Astrocyte (in vitro differentiated cells and primary cell): ENCODE measurements around the gene RALB. TPM values are rescaled to one million over a fixed set of nuclear protein-coding genes. Genes with fewer than 3 reads are reported as not detected.

Experiments used
- DNase-seq: peaks from one replicate; pipeline ENCODE4 v3.0.0-alpha.2; 2010; ENCODE audit warnings: low read depth
- FAIRE-seq: peaks from 2 replicates; lab custom pipeline; 2011; peaks lifted over from hg19 to GRCh38; lab: Jason Lieb, UNC
- H2AFZ ChIP-seq: 2 replicates; pipeline ENCODE4 v1.6.0; 2012; ENCODE audit warnings: low read depth, low read length, inconsistent platforms
- H3K27ac ChIP-seq: 2 replicates; pipeline ENCODE4 v1.5.1; 2011; ENCODE audit warnings: low read depth, low read length, inconsistent platforms
- H3K27me3 ChIP-seq: 2 replicates; pipeline ENCODE4 v1.6.0; 2011; ENCODE audit warnings: low read length, inconsistent platforms; ENCODE audit not compliant: insufficient read depth
- H3K36me3 ChIP-seq: 2 replicates; pipeline ENCODE4 v1.5.1; 2011; ENCODE audit warnings: low read length, inconsistent platforms; ENCODE audit not compliant: insufficient read depth
- H3K4me1 ChIP-seq: 2 replicates; pipeline ENCODE4 v1.5.1; 2011; ENCODE audit warnings: low read length, inconsistent platforms; ENCODE audit not compliant: insufficient read depth
- H3K4me2 ChIP-seq: 2 replicates; pipeline ENCODE4 v1.6.0; 2012; ENCODE audit warnings: low read length, inconsistent platforms
- H3K4me3 ChIP-seq: 2 replicates; pipeline ENCODE4 v1.5.1; 2011; ENCODE audit warnings: low read depth, mild to moderate bottlenecking, low read length, inconsistent platforms; ENCODE audit not compliant: insufficient read depth
- H3K79me2 ChIP-seq: 2 replicates; pipeline ENCODE4 v1.6.0; 2012; ENCODE audit warnings: mild to moderate bottlenecking, low read length, inconsistent platforms; ENCODE audit not compliant: insufficient read depth
- H3K9ac ChIP-seq: 2 replicates; pipeline ENCODE4 v1.6.0; 2012; ENCODE audit warnings: mild to moderate bottlenecking, low read length, inconsistent platforms
- H3K9me3 ChIP-seq: 2 replicates; pipeline ENCODE4 v1.5.1; 2012; ENCODE audit warnings: low read depth, mild to moderate bottlenecking, low read length, inconsistent platforms; ENCODE audit not compliant: insufficient read depth
- H4K20me1 ChIP-seq: 2 replicates; pipeline ENCODE4 v1.6.0; 2012; ENCODE audit warnings: low read length, inconsistent platforms; ENCODE audit not compliant: insufficient read depth
- H3K27ac Mint-ChIP-seq: one replicate; pipeline ENCODE4 v1.8.0; 2021; ENCODE audit warnings: mild to moderate bottlenecking, mixed read lengths; ENCODE audit not compliant: unreplicated experiment
- H3K27me3 Mint-ChIP-seq: one replicate; pipeline ENCODE4 v1.8.0; 2021; ENCODE audit warnings: low read depth, mixed read lengths; ENCODE audit not compliant: unreplicated experiment
- H3K36me3 Mint-ChIP-seq: one replicate; pipeline ENCODE4 v1.8.0; 2021; ENCODE audit warnings: low read depth, mixed read lengths; ENCODE audit not compliant: unreplicated experiment
- H3K4me1 Mint-ChIP-seq: one replicate; pipeline ENCODE4 v1.8.0; 2021; ENCODE audit warnings: low read depth, mixed read lengths; ENCODE audit not compliant: unreplicated experiment
- H3K4me3 Mint-ChIP-seq: one replicate; pipeline ENCODE4 v1.8.0; 2021; ENCODE audit warnings: mild to moderate bottlenecking, moderate library complexity, mixed read lengths; ENCODE audit not compliant: unreplicated experiment
- H3K9me3 Mint-ChIP-seq: one replicate; pipeline ENCODE4 v1.8.0; 2021; ENCODE audit warnings: mild to moderate bottlenecking, mixed read lengths; ENCODE audit not compliant: unreplicated experiment
- EZH2 ChIP-seq: IDR thresholded peaks from 2 replicates; pipeline ENCODE4 v1.6.1; 2012; ENCODE audit warnings: mild to moderate bottlenecking, low read length, inconsistent platforms; ENCODE audit not compliant: insufficient read depth
- total RNA-seq: library from RNA; stranded (reverse); gene quantifications from 2 replicates; pipeline ENCODE4 v1.2.1, GENCODE V29; 2021
- TF ChIP-seq, protein P1 (sequence below): IDR thresholded peaks from 2 replicates; pipeline ENCODE4 v1.5.1; 2011; ENCODE audit warnings: low read depth, mild to moderate bottlenecking, inconsistent platforms, low read length, moderate library complexity; ENCODE audit not compliant: insufficient read depth

The RALB gene
- total RNA-seq, 1 donor from 2014 or later, result 44.5 TPM

DNA sequence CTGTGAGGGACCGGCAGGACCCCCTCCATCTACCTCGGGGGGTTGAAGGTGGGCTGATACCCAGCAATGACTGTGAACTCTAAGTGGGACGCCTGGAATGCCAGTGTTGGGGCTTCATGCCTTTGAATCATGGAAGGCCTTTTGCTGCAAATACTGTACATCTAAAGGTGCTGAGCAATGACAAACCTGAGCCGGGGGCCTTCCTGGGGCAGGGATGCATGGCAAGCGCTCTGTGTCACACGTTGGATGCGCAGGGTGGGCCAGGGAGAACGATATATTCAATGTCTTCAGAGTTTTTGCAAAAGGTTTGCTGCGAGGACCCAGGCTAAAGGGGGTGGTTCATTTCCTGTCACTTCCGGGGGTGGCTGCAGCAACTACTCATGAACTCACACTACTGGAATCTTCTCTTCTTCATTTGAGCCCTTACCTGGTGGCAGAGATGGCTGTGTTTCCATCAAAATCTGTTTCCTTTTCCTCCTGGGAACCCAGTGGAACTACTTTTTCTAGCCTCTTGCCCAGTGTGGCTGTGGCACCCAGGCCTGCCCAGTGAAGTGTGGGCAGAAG lies 69.2 kb downstream of the RALB start:
- FAIRE-seq, result no peak
- no peak overlapping the region for H3K27ac ChIP-seq
- H3K9me3 Mint-ChIP-seq, result no peaks in the 10 kb centered on the region

DNA sequence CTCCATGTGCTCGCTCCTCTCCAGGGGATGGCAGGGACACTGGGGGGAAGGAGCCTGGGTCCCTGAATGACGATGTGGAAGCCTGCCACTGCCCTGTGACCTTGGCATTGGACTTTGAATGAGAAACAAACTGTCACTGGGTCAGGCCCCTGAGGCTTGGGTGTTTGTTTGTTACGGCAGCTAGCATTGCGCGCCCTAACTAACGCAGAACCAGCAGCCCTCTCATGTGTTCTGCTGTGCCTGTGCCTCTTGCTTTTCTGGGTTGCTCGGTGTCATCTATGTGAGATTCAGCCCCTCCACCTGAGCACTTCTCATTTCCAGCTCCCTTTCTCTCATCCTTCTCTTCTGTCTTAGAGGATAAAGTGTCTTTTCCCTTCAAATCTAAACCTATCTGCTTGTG lies 69.7 kb downstream of the RALB start:
- DNase-seq (no peak), FAIRE-seq (no peak)
- no peak overlapping the region for H3K27ac Mint-ChIP-seq
- Histone ChIP-seq H3K27me3 (peaks cover 14% of the 10 kb centered on the region), H4K20me1 (no peaks in the 10 kb centered on the region), H3K27ac (no peak overlapping the region), H2AFZ (no peak overlapping the region), H3K4me1 (no peaks in the 10 kb centered on the region), H3K4me2 (no peak overlapping the region), H3K36me3 (no peaks in the 10 kb centered on the region), H3K79me2 (no peaks in the 10 kb centered on the region), H3K9ac (no peak overlapping the region), H3K9me3 (no peaks in the 10 kb centered on the region), H3K4me3 (no peak overlapping the region)
- TF ChIP-seq, protein P1, sequence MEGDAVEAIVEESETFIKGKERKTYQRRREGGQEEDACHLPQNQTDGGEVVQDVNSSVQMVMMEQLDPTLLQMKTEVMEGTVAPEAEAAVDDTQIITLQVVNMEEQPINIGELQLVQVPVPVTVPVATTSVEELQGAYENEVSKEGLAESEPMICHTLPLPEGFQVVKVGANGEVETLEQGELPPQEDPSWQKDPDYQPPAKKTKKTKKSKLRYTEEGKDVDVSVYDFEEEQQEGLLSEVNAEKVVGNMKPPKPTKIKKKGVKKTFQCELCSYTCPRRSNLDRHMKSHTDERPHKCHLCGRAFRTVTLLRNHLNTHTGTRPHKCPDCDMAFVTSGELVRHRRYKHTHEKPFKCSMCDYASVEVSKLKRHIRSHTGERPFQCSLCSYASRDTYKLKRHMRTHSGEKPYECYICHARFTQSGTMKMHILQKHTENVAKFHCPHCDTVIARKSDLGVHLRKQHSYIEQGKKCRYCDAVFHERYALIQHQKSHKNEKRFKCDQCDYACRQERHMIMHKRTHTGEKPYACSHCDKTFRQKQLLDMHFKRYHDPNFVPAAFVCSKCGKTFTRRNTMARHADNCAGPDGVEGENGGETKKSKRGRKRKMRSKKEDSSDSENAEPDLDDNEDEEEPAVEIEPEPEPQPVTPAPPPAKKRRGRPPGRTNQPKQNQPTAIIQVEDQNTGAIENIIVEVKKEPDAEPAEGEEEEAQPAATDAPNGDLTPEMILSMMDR, result no peak
- no peak for TF ChIP-seq EZH2
- H3K27me3 Mint-ChIP-seq, result peaks cover 72% of the 10 kb centered on the region
- H3K36me3 Mint-ChIP-seq, result no peaks in the 10 kb centered on the region
- H3K4me3 Mint-ChIP-seq, result no peak overlapping the region
- H3K4me1 Mint-ChIP-seq, result peaks cover 5% of the 10 kb centered on the region
- no peaks in the 10 kb centered on the region for H3K9me3 Mint-ChIP-seq

More for the DNA sequence above, 69.2 kb downstream of the RALB start:
- H3K4me3 Mint-ChIP-seq, result no peak overlapping the region
- Histone ChIP-seq H2AFZ (no peak overlapping the region), H3K4me3 (no peak overlapping the region), H3K27me3 (peaks cover 13% of the 10 kb centered on the region), H4K20me1 (no peaks in the 10 kb centered on the region), H3K4me1 (no peaks in the 10 kb centered on the region), H3K36me3 (no peaks in the 10 kb centered on the region), H3K79me2 (no peaks in the 10 kb centered on the region), H3K9me3 (no peaks in the 10 kb centered on the region), H3K4me2 (no peak overlapping the region), H3K9ac (no peak overlapping the region)
- TF ChIP-seq, protein P1, result no peak
- TF ChIP-seq EZH2, result no peak
- H3K27ac Mint-ChIP-seq, result no peak overlapping the region
- DNase-seq, result no peak
- peaks cover 70% of the 10 kb centered on the region for H3K27me3 Mint-ChIP-seq
- peaks cover 5% of the 10 kb centered on the region for H3K4me1 Mint-ChIP-seq
- no peaks in the 10 kb centered on the region for H3K36me3 Mint-ChIP-seq

DNA sequence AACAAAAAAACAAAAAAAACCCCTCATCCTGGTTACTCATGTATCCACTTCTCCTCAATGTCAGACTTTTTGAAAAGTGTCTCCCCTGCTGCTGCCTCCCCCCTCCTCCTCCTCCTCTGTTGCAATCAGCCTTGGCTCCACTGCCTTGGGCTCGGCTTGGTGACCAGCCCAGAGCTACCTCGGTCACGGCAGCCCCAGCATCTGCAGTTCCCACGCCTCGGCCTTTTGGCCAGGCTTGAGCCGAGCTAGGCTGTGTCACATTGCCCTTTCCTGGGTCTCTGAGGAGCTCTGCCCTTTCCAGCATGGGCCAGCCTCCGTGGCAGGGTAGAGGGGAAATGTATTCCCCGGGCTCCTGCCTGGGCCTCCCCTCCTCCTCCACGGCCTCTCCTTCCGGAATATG lies 70.6 kb downstream of the RALB start:
- Histone ChIP-seq H3K4me3 (no peak overlapping the region), H2AFZ (no peak overlapping the region), H3K79me2 (no peaks in the 10 kb centered on the region), H3K9ac (no peak overlapping the region), H3K36me3 (no peaks in the 10 kb centered on the region), H3K4me1 (no peaks in the 10 kb centered on the region), H3K9me3 (no peaks in the 10 kb centered on the region), H3K27ac (no peak overlapping the region), H3K27me3 (peaks cover 19% of the 10 kb centered on the region), H4K20me1 (no peaks in the 10 kb centered on the region), H3K4me2 (no peak overlapping the region)
- TF ChIP-seq, protein P1, result no peak
- TF ChIP-seq EZH2, result no peak
- no peak overlapping the region for H3K4me3 Mint-ChIP-seq
- DNase-seq (no peak), FAIRE-seq (no peak)
- H3K4me1 Mint-ChIP-seq, result peaks cover 5% of the 10 kb centered on the region
- peaks cover 75% of the 10 kb centered on the region for H3K27me3 Mint-ChIP-seq
- H3K27ac Mint-ChIP-seq, result no peak overlapping the region
- peaks cover 3% of the 10 kb centered on the region for H3K9me3 Mint-ChIP-seq
- H3K36me3 Mint-ChIP-seq, result no peaks in the 10 kb centered on the region
